SK-N-MC (cell line): ENCODE measurements around the gene RPL28.

Experiments
- EZH2 ChIP-seq: fragments of 200-600 bp; sonication (generic); IDR thresholded peaks from one replicate; pipeline ENCODE4 v1.6.1; 2017; ENCODE audit warnings: antibody characterized with exemption
- POLR2AphosphoS5 ChIP-seq: IDR thresholded peaks from 2 replicates; pipeline ENCODE4 v1.6.1; 2012; ENCODE audit warnings: mild to moderate bottlenecking, low read depth, low read length, borderline replicate concordance

DNA sequence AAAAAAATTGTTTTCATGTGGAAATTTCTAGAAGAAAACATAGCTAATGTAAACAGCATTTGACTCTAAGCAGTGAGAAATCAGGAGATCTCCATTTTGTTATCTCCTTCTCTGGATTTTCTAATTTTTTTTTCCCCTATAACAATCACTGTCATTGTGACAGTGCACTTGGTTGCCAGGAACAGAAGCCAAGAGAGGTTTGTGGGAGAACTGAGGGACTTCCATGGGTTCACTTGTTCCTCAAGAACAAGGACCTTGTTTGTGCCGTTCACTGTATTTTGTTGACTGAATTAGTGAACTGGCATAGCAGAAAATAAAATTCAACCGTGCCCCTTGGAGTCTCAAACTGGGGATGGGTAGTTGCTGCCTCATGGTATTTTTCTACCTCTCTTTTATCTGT, 40.3 kb downstream of the RPL28 start:
- TF ChIP-seq EZH2 (no peak), POLR2AphosphoS5 (no peak)
